Stimulated activated CD8-positive, alpha-beta memory T cell treated with anti-CD3 and anti-CD28 coated beads, Interleukin-7, amount 100 ng/mL, for 1 hour (primary cell): ENCODE measurements around the gene OTOF.

Source experiments
- DNase-seq, 2 donors: peaks; one replicate each; pipeline ENCODE4 v3.0.0-alpha.2; 2020; ENCODE audit warnings: low read depth in 2 of 2

OTOF gene

DNA sequence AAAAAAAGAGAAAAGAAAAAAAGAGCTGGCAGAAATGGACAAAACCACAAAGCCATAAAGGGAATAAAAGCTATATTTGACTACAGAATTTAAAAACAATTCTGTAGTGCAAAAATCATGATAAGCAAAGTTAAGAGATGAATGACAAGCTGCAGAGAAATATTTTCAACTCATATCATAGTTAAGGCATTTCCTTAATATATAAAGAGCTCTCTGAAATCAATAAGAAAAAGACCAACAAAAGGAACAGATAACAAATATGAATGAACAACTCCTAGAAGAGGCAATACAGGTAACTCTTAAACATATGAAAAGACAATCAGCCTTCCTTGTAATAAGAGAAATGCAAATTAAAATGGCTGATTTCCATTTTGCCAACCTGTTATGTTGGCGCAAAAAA lies 26.2 kb downstream of the OTOF start:
- DNase-seq = no peak

DNA sequence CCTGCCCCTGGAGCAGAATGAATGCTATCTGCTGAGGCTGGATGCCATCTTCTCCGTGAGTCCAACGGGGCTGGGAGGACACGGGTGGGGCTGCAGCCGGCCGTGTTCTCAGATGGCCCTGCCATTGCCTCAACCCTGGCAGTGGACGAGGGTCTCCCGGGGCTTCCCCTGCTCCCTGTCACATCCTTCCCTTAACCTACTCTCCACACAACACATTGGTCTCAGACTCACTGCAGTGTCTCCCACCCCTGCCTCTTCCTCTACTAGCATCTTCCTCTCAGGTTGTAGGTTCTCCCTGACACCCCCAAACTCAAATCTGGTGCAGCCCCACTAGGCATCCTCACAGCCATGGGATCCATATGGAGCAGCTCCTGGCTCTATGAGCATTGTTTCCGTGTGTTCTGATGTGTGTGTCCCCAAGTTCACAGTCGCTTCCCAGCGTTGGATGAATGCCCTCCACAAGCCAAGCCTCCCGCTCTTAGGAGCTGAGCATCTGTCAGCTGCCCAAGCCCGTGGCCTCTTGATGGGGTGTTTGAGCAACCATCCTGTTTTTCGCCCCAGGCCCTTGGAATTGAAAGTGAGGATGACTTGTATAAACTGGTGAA lies 27.8 kb downstream of the OTOF start:
- DNase-seq = no peak

DNA sequence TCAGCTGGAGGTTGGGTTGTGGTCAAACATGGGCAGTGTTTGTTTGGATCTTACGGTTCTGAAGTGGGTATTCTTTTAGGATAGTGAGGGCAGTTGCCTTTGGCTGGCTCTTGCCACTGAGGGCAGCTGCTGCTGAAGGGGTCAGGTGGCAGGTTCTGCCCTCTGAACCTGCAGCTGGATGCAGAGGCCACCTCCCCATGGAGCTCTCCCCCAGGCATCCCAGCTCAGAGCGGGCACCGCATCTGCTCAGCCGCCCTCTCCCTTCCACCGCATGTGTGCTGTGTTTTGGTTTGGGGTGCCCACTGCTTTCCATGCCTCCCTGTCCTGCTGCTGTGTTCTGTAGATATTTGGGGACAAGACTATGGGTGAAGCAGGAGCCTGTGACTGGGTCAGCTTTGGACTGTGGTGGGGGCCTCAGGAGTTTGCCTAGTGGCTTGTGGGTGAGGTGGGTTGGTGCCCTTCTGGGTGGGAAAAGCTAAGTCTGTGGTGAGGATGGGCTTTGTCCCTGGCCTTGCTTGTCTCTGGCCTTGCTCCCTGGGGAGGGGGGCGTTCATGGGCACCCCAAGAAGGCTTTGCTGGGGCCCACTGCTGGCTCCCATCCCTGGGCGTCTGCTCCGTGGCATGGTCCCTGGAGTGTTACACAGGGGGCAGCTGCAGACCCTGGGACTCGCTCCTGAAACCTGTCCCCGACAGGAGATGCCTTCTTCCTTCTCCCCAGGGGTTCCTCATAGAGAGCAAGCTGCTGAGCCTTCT lies 28.5 kb downstream of the OTOF start:
- DNase-seq = no peak

DNA sequence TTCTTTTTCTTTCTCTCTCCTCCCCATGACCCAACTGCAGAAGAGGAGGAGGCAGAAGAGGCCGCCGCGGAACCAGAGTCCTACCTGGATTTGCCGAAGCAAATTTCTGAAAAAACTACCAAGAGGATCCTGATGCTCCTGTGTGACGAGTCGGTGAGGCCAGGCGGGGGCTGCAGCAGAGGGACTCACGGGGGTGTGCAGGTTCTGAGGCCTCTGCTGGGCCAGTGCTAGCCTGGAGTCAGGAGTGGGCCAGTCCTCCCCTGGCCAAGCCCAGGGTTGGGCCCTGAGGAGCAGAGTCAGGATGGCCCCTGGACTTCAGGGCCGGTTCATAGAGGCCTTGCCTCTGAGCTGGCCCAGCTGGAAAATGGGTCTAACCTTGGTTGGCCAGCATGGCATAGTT lies 29.3 kb downstream of the OTOF start:
- DNase-seq = no peak

DNA sequence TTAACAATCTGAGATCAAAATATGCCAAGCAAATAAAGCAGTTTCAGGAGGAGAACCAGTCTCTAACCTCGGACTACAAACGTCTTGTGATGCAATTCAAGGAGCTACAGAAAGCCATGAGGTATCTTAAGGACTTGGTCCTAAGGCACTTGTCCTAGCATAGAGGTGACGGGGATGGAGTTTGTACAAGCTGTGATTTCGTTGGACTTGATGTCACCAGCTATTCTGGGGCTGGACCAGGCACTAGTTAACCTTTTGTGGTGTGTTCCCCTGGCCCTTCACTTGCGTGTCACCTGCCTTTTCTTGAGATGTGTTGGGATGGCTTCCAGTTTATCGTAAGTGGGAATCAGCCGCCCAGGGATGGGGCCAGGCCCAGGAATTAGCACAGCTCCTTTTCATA lies 33.7 kb downstream of the OTOF start:
- DNase-seq = no peak

DNA sequence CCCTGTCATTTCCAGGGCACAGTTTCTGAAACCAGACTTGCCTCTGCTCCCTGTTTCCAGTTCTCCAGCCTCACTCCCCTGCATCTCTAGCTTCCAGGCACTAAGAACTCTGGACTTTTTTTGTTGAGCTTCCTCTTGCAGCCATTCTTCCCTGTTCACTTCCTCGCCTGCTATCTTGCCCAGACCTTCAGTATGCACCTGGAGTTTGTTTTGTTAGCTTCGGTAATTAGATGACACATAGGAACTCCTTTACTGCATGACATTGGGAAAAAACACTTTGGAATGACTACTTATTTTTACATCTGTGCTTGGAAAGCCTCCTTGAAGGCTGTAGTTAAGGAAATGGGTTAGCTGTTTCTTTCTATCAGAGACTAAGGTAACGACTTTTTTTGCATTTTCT lies 35.2 kb downstream of the OTOF start:
- no peak for DNase-seq

DNA sequence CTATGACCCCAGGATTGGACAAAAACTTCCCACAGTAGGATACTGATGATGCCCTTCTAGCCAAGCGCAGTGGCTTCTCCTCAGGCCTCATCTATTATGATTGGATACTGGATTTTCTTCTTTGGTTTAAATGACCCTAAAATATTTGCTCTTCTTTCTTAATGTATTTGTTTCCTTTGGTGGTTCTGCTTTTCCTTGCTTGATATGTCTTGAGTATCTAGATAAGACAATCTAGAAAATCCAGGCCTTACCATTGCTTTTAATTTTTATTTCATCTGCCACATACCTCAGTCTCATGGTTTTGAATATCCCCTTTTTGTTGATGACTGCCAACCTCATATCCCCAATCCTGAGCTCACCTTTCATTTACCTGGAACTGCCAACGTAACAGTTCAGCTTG lies 35.6 kb downstream of the OTOF start:
- DNase-seq = no peak

DNA sequence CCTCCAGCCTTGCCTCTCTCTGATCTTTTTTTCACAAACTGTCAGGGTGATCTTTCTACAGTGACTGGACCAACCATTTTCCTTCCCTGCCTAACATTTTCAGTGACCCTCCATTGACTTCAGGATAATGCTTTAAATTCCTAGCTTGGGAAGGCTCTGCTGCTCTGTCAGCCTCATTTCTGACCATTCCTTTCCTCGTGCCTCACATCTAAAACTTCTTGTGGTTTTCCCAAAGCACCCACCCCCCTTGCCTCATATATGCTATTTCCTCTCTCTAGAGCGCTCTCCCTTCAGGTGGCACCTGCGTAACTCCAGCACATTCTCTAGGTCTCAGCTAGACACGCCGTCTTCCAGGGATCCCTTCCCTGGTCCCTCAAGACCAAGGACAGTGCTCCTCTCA lies 39.0 kb downstream of the OTOF start:
- no peak for DNase-seq

DNA sequence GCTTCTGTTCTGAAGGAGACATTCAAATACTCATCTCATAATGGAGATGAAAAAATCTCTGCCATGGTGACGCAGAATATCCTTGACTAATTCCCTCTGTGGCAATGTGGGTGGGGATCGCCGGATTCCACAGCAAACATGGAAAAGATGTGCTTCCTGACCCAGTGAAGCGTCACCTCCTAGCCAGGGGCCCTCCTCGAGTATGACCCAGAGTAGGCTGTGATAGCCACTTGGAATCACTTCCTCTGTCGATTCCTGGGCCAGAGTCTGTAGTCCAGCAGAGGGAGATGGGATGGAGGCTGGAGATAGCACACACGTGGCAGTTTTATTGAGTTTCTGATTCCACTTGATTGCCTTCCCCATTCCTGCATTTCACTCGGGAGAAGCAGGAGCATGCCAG lies 39.4 kb downstream of the OTOF start:
- DNase-seq = no peak

DNA sequence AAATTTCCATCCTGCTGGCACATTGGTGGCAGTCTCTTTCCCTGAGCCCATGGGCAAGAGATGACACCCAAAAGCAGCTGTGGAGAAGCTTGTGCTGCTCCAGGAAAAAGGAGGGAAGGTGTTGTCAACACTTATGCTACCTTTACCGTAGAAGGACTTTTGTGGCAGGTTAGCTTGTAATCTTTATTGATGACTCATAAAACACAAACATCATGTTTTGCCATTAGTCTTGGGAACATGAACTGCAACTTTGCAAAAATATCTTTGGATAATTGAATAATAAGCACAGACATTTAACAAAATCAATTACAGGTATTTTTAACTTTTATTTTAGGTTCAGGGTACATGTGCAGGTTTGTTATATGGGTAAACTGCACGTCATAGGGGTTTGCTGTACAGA lies 42.8 kb downstream of the OTOF start:
- DNase-seq = no peak

DNA sequence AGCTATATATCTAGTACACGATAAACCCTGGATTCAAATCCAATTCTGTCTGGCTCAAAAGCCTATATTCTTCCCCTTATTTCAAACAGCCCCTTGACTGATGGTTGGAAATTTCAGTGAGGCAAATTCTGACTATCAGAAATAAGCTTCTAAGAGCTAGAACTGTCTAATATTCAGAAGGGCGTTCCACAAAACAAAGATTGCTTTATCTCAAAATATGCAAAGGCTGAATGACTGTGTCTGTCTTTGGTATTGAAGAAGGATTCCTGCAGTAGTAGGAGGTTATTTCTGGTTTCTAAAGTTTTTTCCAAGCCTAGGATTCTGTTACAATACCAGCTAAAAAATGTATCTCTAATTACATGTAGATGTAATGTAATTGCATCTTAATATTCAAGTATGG lies 45.1 kb downstream of the OTOF start:
- DNase-seq = no peak

DNA sequence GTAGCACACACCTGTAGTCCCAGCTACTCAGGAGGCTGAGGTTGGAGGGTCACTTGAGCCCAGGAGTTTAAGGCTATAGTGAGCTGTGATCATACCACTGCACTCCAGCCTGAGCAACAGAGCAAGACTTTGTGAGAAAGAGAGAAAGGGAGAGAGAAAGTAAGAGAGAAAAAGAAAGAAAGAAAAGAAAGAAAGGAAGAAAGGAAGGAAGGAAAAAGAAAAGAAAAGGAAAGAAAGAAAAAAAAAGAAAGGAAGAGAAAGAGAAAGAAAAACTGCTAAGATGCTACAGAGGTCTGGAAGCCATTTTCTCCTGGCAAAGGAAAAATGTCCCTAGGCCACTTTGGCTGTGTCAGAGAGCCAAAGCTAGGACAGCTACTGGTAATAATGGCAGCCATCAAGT lies 45.6 kb downstream of the OTOF start:
- DNase-seq = no peak

DNA sequence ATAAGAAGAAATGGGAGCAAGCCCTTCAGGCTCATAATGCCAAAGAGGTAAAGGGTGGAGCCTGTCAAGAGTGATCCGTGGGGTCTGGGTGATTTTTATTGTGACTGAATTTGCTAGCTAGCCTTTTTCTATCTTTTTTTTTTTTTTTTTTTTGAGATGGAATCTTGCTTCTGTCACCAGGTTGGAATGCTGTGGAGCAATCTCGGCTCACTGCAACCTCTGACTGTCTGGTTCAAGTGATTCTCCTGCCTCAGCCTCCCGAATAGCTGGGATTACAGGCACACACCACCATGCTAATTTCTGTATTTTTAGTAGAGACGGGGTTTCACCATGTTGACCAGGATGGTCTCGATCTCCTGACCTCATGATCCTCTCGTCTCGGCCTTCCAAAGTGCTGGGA lies 47.1 kb downstream of the OTOF start:
- no peak for DNase-seq

DNA sequence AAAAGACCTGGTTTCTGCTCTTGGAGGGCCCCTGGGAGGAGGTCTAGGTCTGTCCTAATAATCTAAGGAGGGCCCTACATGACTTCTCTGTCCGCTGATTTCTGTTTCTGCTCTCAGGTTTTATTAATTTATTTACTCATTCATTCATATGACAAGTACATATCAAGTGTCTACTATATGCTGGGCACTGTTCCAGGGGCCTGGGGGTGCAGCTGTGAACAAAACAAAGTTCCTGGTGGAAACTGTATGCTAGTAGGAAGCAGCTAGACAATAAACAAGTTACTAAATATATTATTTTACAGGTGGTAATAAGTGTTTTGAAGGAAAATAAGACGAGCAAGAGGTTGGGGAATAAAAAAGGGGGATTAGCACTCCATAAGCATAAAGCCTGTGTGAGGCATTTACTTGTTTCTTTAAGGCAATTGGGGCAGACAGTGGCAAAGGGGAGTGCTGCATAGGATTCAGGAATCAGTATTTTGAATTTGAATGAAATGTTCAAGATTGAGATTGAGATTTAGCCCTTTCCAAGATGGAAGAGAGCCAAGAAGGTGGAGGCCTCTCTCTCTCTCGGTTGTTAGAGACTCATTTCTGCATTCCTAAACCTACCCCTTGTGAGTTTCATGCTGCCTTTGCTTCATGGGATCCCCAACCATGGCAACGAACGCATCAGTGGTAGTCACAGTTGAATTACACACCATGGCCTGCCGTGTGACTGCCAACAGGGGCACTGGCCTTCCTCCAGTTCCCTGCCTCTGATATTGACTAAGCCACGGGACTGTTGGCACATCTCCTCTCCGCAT lies 47.9 kb downstream of the OTOF start:
- no peak for DNase-seq

DNA sequence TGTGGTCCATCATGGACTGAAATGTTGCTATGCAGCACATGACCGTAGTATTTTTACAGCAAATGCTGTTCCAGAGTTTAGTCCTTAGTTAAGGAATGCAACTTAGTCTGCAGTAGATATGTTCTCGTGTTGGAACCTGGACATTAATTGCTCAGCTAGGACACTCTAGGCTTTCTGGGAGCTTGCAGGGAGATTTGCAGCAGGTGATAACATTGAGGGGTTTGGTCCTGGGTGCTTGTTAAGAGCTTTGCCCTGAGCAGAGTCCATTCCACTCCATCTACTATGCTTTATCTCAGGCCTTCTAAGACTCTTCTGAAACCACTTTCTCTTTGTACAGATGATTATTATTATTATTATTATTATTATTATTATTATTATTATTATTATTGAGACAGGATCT lies 49.1 kb downstream of the OTOF start:
- DNase-seq = no peak

DNA sequence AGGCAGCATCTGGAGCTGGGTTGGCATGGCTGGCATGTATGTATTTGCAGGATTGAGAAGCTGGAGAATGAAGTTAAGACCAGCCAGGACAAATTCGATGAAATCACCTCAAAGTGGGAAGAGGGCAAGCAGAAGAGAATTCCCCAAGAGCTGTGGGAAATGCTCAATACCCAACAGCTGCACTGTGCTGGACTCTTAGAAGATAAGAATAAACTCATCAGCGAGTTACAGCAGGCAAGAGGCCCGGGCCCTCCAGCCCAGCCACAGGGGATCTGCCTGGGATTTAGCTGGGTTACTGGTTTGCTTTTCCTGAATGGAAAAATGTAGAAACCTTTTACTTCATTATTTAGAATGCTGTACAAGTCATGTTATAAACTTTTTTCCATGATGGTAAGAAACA lies 53.7 kb downstream of the OTOF start:
- no peak for DNase-seq

DNA sequence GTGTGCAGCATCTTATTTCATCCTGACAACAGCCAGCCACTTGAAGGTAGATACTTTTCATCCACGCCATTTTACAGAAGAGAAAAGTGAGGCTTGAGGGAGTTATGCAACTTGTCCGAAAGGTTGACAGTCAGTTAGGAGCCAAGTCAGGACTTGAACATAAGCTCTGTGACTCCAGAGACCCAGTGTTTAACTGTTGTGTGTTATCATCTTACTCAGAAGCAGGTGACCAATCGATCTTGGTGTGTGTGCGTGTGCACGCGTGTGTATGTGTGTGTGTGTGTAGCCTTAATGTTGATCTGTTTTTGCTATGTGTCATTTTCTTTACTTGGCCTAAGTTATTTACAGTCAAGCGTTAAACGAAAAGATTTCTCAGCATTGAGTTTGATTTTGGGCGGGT lies 54.2 kb downstream of the OTOF start:
- DNase-seq = no peak

DNA sequence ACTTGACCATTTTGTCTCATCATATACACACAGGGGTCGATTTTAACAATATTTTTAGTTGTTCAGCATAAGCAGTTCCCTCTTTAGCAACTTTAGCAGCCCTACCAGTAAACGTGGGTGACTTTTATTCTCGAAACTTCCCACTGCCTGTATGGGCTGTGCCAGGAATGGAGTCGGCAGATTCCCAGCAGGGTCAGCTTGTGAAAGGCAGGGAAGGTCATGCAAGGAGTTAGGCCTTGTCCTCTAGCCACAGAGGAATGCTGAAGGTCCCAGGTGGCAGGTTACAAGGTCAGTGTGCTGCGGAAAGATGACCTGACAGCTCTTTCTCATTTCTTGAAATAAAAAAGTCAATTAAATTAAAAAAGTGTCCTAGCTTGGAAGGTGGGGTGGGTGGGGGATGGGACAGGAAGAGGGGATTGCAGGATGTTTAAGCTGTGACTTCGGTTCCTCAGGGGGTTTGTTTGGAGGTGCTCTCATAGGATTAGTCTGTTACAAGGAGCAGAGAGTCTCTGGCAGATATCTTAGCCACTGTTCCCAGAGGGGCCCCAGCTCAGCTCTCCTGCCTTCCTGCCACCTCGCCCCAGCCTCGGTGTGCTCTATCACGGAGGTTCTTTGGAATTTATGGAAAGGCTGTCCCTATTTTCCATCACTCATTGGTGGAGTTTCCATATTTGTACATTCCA lies 54.8 kb downstream of the OTOF start:
- DNase-seq = no peak

DNA sequence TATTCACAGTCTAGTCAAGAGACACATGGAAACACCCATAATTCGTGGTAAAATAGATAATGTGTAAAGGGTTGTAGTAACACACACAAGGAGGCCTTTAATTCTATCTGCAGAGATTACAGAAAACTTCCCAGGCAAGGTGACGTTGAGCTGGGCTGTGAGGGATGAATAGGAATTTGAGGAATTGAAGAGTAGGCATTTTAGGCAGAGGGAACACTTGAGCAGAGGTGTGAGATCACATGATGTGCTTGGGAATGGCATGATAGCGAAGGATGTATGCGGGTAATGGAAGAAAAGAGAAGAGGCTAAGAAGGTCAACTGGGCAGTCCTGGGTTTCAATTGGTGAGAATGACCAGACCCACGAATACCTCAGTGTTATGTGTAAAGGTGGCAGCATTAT lies 56.0 kb downstream of the OTOF start:
- no peak for DNase-seq

DNA sequence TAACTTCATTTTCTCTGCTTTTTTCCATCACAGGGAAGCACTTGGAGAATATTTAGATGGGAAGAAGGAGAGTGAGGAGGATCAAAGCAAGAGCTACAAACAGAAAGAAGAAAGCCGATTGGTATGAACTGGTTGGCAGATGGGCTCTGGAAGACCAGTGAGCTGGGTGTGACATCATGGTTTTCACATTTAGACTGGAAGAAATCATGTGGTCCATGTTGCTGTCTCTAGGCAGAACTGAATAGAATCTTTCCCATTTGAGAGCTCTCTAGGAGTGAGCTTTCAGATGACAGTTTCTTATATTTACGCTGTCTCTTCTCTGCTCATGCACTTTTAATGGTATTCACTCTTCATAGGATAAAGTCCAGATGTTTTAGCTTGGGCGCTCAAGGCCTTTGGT lies 63.6 kb downstream of the OTOF start:
- DNase-seq = no peak

DNA sequence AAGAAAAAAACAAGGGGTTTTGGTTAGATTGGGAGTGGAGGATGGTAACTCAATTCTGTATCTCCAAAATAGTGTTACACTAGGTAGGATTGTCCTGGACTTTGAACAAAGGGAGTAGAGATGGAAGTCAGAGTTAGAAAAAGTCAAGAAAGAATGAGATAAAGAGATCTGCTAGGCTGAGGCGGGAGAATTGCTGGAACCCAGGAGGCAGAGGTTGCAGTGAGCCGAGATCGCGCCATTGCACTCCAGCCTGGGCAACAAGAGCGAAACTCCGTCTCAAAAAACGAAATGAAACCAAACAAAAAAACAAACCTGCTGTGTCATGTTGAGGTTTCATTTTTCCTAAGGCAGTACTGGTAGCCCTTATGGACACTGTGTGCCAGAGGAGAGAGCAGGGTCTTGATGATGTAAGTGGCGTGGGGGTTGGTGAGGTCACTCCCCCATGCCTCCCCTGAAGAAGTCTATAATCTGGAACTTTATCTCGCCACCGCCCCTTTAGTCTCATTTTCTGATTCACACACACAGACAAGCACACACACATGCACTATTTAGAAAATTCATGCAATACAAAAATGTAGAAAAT lies 65.7 kb downstream of the OTOF start:
- no peak for DNase-seq

DNA sequence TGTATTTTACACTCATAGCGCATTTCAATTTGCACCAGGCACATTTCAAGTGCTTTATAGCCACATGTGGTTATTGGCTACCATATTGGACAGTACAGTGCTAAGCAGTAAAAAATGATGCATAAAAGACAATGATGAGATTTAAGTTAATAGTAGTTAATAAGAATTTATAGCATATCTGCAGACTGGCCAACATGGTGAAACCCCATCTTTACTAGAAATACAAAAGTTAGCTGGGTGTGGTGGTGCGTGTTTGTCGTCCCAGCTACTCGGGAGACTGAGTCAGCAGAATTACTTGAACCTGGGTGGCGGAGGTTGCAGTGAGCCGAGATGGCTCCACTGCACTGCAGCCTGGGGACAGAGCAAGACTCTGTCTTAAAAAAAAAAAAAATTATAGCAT lies 66.5 kb downstream of the OTOF start:
- no peak for DNase-seq
